ENCODE results near the gene LARGE1.

LARGE1 gene

GRCh38 chr22:33520904-33521780, 399.1 kb downstream of the LARGE1 start:
- no peak for DNase-seq (ENCODE audit: low read depth)

GRCh38 chr22:33519974-33520903, 400.0 kb downstream of the LARGE1 start:
- no peak for DNase-seq (ENCODE audit: low read depth)

GRCh38 chr22:33519071-33519973, 401.0 kb downstream of the LARGE1 start:
- peak; percentile 26 for DNase-seq (ENCODE audit: low read depth)

GRCh38 chr22:33518405-33518804, 401.9 kb downstream of the LARGE1 start:
- no peak for DNase-seq (ENCODE audit: low read depth)

- no peak for DNase-seq (ENCODE audit: low read depth)
Measured at GRCh38 chr22:33515795-33516194, 404.5 kb downstream of the LARGE1 start.

- DNase-seq (ENCODE audit: low read depth) = no peak
Measured at GRCh38 chr22:33513388-33514338, 406.6 kb downstream of the LARGE1 start.

- DNase-seq (ENCODE audit: low read depth) = no peak
Measured at GRCh38 chr22:33512908-33513307, 407.4 kb downstream of the LARGE1 start.

- no peak for DNase-seq (ENCODE audit: low read depth)
Measured at GRCh38 chr22:33510429-33510904, 409.8 kb downstream of the LARGE1 start.

GRCh38 chr22:33504941-33505625, 415.2 kb downstream of the LARGE1 start:
- DNase-seq (ENCODE audit: low read depth) = no peak

GRCh38 chr22:33496112-33496511, 424.2 kb downstream of the LARGE1 start:
- no peak for DNase-seq (ENCODE audit: low read depth)

GRCh38 chr22:33493476-33494205, 426.6 kb downstream of the LARGE1 start:
- no peak for DNase-seq (ENCODE audit: low read depth)

- no peak for DNase-seq (ENCODE audit: low read depth)
Measured at GRCh38 chr22:33492210-33492651, 428.0 kb downstream of the LARGE1 start.

- DNase-seq (ENCODE audit: low read depth) = no peak
Measured at GRCh38 chr22:33487041-33487716, 433.1 kb downstream of the LARGE1 start.

GRCh38 chr22:33481550-33481949, 438.7 kb downstream of the LARGE1 start:
- DNase-seq (ENCODE audit: low read depth) = no peak

GRCh38 chr22:33477120-33478111, 442.9 kb downstream of the LARGE1 start:
- DNase-seq (ENCODE audit: low read depth) = no peak

- no peak for DNase-seq (ENCODE audit: low read depth)
Measured at GRCh38 chr22:33476716-33477115, 443.6 kb downstream of the LARGE1 start.

GRCh38 chr22:33476206-33476605, 444.1 kb downstream of the LARGE1 start:
- no peak for DNase-seq (ENCODE audit: low read depth)
